HepG2 (cell line): Measurements from ENCODE around the gene NDUFV1. TPM values are rescaled to one million over a fixed set of nuclear protein-coding genes. Genes with fewer than 3 reads are reported as not detected.
"Not testable (repeated sequence)": the region's sequence is repeated elsewhere in the genome, so short reads cannot be mapped to it uniquely, and the experiment has no call there.

ENCODE experiments used
- ATAC-seq: fragments of 200-7000 bp; cut with Tn5 transposase; 3 replicates; pipeline ENCODE4 v1.9.1; 2020; ENCODE audit warnings: mild to moderate bottlenecking, moderate library complexity
- BruUV-seq: library from RNA; stranded (reverse); fragments of 400-500 nt; replicated peaks from 2 replicates; lab custom pipeline; 2021; lab: Mats Ljungman, UMichigan
- CTCF ChIA-PET: fragments of 300-600 bp; formaldehyde crosslinking; extraction: SDS; loops from one replicate; lab custom pipeline; 2021; ENCODE audit warnings: low total read pairs, inconsistent platforms, low intra/inter-chr PET ratio; lab: Yijun Ruan, JAX
- POLR2A ChIA-PET: fragments of 350-600 bp; sonication (Branson Sonifier 250); formaldehyde crosslinking; loops from one replicate; lab custom pipeline; 2020; ENCODE audit warnings: antibody characterized with exemption, inconsistent platforms; lab: Yijun Ruan, JAX
- DNase-seq: peaks from one replicate; pipeline ENCODE4 v3.0.0-alpha.2; 2015; ENCODE audit warnings: low spot score
- FAIRE-seq: peaks from 3 replicates; lab custom pipeline; 2011; peaks lifted over from hg19 to GRCh38; lab: Jason Lieb, UNC
- H2AFZ ChIP-seq: one replicate; pipeline ENCODE4 v1.6.1; 2011; ENCODE audit warnings: low read length, inconsistent platforms
- H3K27ac ChIP-seq: fragments of 300-600 bp; 3 replicates; pipeline ENCODE4 v1.8.0; 2011; ENCODE audit warnings: mixed run types, mild to moderate bottlenecking, mixed read lengths, low read length, inconsistent platforms; ENCODE audit not compliant: insufficient read depth; ENCODE audit errors: extremely low read length
- H3K27me3 ChIP-seq, 2 experiments: fragments of 200-600 bp in 1 of 2; 2 replicates in 1 of 2; 3 replicates in 1 of 2; pipeline versions ENCODE4 v1.6.0 to v1.8.0; 2011; ENCODE audit warnings: low read length in 2 of 2, mild to moderate bottlenecking in 2 of 2, moderate library complexity in 2 of 2, inconsistent platforms in 1 of 2; ENCODE audit not compliant: insufficient read depth in 2 of 2, control insufficient read depth in 1 of 2
- H3K36me3 ChIP-seq, 2 experiments: fragments of 200-600 bp in 1 of 2; replicated peaks in 1 of 2; 2 replicates in 1 of 2; 3 replicates in 1 of 2; pipeline versions ENCODE4 v1.5.1 to v1.8.0; 2011; ENCODE audit warnings: low read length in 2 of 2, inconsistent platforms in 1 of 2; ENCODE audit not compliant: insufficient read depth in 2 of 2, control insufficient read depth in 1 of 2
- H3K4me1 ChIP-seq: 2 replicates; pipeline ENCODE4 v1.5.1; 2012; ENCODE audit warnings: low read length, inconsistent platforms; ENCODE audit not compliant: insufficient read depth
- H3K4me2 ChIP-seq: 2 replicates; pipeline ENCODE4 v1.6.0; 2011; ENCODE audit warnings: low read depth, low read length, inconsistent platforms
- H3K4me3 ChIP-seq, 3 experiments: fragments of 200-600 bp in 1 of 3; sonication (generic), shearing (Covaris generic) in 1 of 3; replicated peaks in 1 of 3; 2 replicates each; pipeline ENCODE4 v1.5.1; 2011 to 2016; ENCODE audit warnings: low read length in 3 of 3, inconsistent platforms in 2 of 3, low read depth in 2 of 3, mild to moderate bottlenecking in 2 of 3, control low read depth in 1 of 3, mixed read lengths in 1 of 3; ENCODE audit not compliant: insufficient read depth in 1 of 3
- H3K79me2 ChIP-seq: one replicate; pipeline ENCODE4 v1.6.1; 2011; ENCODE audit warnings: low read length, inconsistent platforms; ENCODE audit not compliant: insufficient read depth
- H3K9ac ChIP-seq: 2 replicates; pipeline ENCODE4 v1.6.0; 2011; ENCODE audit warnings: mild to moderate bottlenecking, low read depth, low read length, inconsistent platforms; ENCODE audit not compliant: insufficient read depth
- H3K9me3 ChIP-seq: 2 replicates; pipeline ENCODE4 v1.5.1; 2012; ENCODE audit warnings: mild to moderate bottlenecking, low read length
- H4K20me1 ChIP-seq: 2 replicates; pipeline ENCODE4 v1.6.0; 2011; ENCODE audit warnings: inconsistent platforms, mild to moderate bottlenecking, low read length, moderate library complexity; ENCODE audit not compliant: insufficient read depth
- NFYB ChIP-seq: sonication (generic); formaldehyde crosslinking; IDR thresholded peaks from 2 replicates; pipeline ENCODE4 v1.4.0; 2020; ENCODE audit warnings: missing genetic modification reagents
- NFYC ChIP-seq: IDR thresholded peaks from 2 replicates; pipeline ENCODE4 v1.6.1; 2016; ENCODE audit warnings: missing genetic modification reagents, missing compliant biosample characterization
- WGBS: methylation state at CpG from one replicate; pipeline ENCODE4 v1.1.6; 2017; ENCODE audit warnings: low lambda C conversion rate; 5-methylcytosine and 5-hydroxymethylcytosine counted together
- in situ Hi-C: cut with HindIII; loops from 2 replicates; pipeline ENCODE4 v1.10.0; 2017; ENCODE audit warnings: low pct_unique_long_range_greater_than_20kb; ENCODE audit not compliant: extremely low pct_ligation_motif_present
- intact Hi-C: fragments of 100-400 bp; cut with micrococcal nuclease; formaldehyde crosslinking; loops from one replicate; pipeline ENCODE4 v1.10.0; 2022; ENCODE audit not compliant: unreplicated experiment
- polyA plus RNA-seq, 8 experiments: library from polyadenylated mRNA; depleted of rRNA in 3 of 8; stranded (reverse) in 7 of 8; unstranded in 1 of 8; fragments of >200 nt; fragmentation: Illumina TruSeq in 4 of 8; extraction: Trizol in 4 of 8; gene quantifications; 2 replicates each; pipeline versions ENCODE4 v1.2.1 to v1.2.3, GENCODE V29; 2011 to 2016; ENCODE audit warnings: low read depth in 4 of 8, missing spikeins in 1 of 8, mixed read lengths in 1 of 8; ENCODE audit not compliant: insufficient read depth in 1 of 8
- total RNA-seq, 5 experiments: library from RNA; depleted of rRNA; stranded (reverse); fragments of >200 nt; fragmentation: Illumina TruSeq; extraction: Trizol; gene quantifications; 2 replicates each; pipeline ENCODE4 v1.2.3, GENCODE V29; 2016; ENCODE audit warnings: low read depth in 1 of 5

Gene NDUFV1
- total and polyA plus RNA-seq, 2 of the 13 experiments (the other 11 are each of a cell fraction or from before 2014, with no cell fraction given): 88.9 to 137 TPM

GRCh38 chr11:67618901-67619659, 12.3 kb downstream of the NDUFV1 start:
- H3K4me3 ChIP-seq, ATAC-seq, DNase-seq, H3K4me2 ChIP-seq, BruUV-seq, FAIRE-seq, H3K9ac ChIP-seq, H4K20me1 ChIP-seq, in situ Hi-C loops, H3K27ac ChIP-seq, H3K79me2 ChIP-seq, H3K36me3 ChIP-seq, intact Hi-C loops, H2AFZ ChIP-seq, H3K9me3 ChIP-seq, H3K27me3 ChIP-seq, CTCF ChIA-PET: not testable (repeated sequence)
- POLR2A ChIA-PET: interaction anchor here (1.1 to 2.2 kb wide), 2 partner anchors 11 to 13 kb away, joined by 3 to 6 read pairs; no protein-coding TSS in a partner anchor
- WGBS: 99% methylated on average over 26 of the region's 40 CpGs
- H3K4me1 ChIP-seq: peaks cover 57% of the 10 kb centered on the region

GRCh38 chr11:67619683-67620618, 13.2 kb downstream of the NDUFV1 start:
- H3K79me2 ChIP-seq, BruUV-seq, H3K27me3 ChIP-seq, in situ Hi-C loops, H3K27ac ChIP-seq, H2AFZ ChIP-seq, CTCF ChIA-PET, DNase-seq, H3K9me3 ChIP-seq, FAIRE-seq, intact Hi-C loops, ATAC-seq, H4K20me1 ChIP-seq, H3K4me2 ChIP-seq, H3K4me3 ChIP-seq, H3K9ac ChIP-seq, H3K36me3 ChIP-seq: not testable (repeated sequence)
- H3K4me1 ChIP-seq: peaks cover 52% of the 10 kb centered on the region
- 95% methylated on average over 27 of the region's 33 CpGs for WGBS
- POLR2A ChIA-PET: interaction anchor here (1.1 to 2.2 kb wide), 2 partner anchors 10 to 12 kb away, joined by 3 to 6 read pairs; no protein-coding TSS in a partner anchor
- TF ChIP-seq NFYC: 0 out of 2 replicates have a peak, but pooled peaks have one; percentile 17
- TF ChIP-seq NFYB (CRISPR knock-in tag): peak; percentile 44

DNA sequence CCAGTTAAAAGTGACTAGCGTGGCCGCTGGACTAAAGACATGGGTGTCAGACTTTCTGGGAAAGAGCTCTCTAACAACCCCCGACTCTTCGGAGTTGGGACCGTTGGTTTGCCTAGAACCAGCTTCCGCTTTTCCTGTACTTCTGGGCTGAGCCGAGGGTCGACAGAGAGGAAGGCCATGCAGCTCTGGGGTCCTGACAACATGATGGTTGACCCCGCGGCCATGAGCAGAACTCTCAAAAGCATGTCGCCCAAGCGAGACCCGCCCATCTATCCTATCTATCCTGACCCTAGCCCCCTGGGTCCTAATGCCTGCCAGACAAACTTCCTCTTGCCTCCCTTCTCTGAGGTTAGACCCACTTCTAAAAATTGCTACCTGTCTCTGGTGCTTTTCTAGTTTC, 13.9 kb downstream of the NDUFV1 start:
- in situ Hi-C loops, H3K27me3 ChIP-seq, H3K9ac ChIP-seq, H3K27ac ChIP-seq, BruUV-seq, ATAC-seq, CTCF ChIA-PET, DNase-seq, intact Hi-C loops, FAIRE-seq, H3K9me3 ChIP-seq, H3K36me3 ChIP-seq, H2AFZ ChIP-seq, H3K4me3 ChIP-seq, H3K4me2 ChIP-seq, H4K20me1 ChIP-seq, H3K79me2 ChIP-seq: not testable (repeated sequence)
- POLR2A ChIA-PET: interaction anchor here (2.2 kb wide), 1 partner anchor 10 kb away, joined by 6 read pairs; no protein-coding TSS in a partner anchor
- H3K4me1 ChIP-seq: peaks cover 45% of the 10 kb centered on the region
- whole genome bisulfite sequencing: 85% methylated on average over 8 of the region's 13 CpGs
